ENCODE results near the gene WNT4. TPM values are rescaled to one million over a fixed set of nuclear protein-coding genes. Genes with fewer than 3 reads are reported as not detected.
A peak's percentile ranks its signal among the peaks of the same experiment; 100 is the strongest.

Gene WNT4
- total RNA-seq (not detected), total RNA-seq (0 reads per million in 2 donors)

GRCh38 chr1:22143065-22144033 is at the start of gene WNT4:
Gene WNT4, minus strand, starts transcription at chr1:22143097. Its CDS starts 175 bp downstream, at chr1:22142922.
- peak; percentile 85 for ATAC-seq
- H3K27ac Mint-ChIP-seq, result no peak within 1 kb of the TSS
- H3K27me3 Mint-ChIP-seq, result peaks cover 69% of the 10 kb centered on the region
- peaks cover 7% of the 10 kb centered on the region for H3K4me1 Mint-ChIP-seq
- no peaks in the 10 kb centered on the region for H3K36me3 Mint-ChIP-seq (ENCODE audit: low read depth)
- peak in 2 of 3 donors; percentile 25 to 35 for DNase-seq
- peak within 1 kb of the TSS; percentile 89 for H3K4me3 Mint-ChIP-seq
- H3K9me3 ChIP-seq (ENCODE audit: control insufficient read depth, low read length, poor library complexity, severe bottlenecking), result no peaks in the 10 kb centered on the region

GRCh38 chr1:22190731-22191130 is 47.8 kb upstream of the WNT4 start:
- Mint-ChIP-seq H3K27ac (no peak overlapping the region), H3K4me3 (no peak overlapping the region), H3K27me3 (peaks cover 50% of the 10 kb centered on the region), H3K4me1 (peaks cover 3% of the 10 kb centered on the region), H3K36me3 (ENCODE audit: low read depth) (peaks cover 4% of the 10 kb centered on the region)
- H3K9me3 ChIP-seq (ENCODE audit: control insufficient read depth, low read length, poor library complexity, severe bottlenecking), result no peaks in the 10 kb centered on the region
- ATAC-seq, result no peak
- DNase-seq, result no peak

- Mint-ChIP-seq H3K27ac (no peak overlapping the region), H3K4me1 (peaks cover 6% of the 10 kb centered on the region), H3K4me3 (no peak overlapping the region), H3K27me3 (peaks cover 55% of the 10 kb centered on the region), H3K36me3 (ENCODE audit: low read depth) (peaks cover 4% of the 10 kb centered on the region)
- no peak for ATAC-seq
- DNase-seq, result no peak
- H3K9me3 ChIP-seq (ENCODE audit: control insufficient read depth, low read length, poor library complexity, severe bottlenecking), result no peaks in the 10 kb centered on the region
These were observed 47.4 kb upstream of the WNT4 start for GRCh38 chr1:22190251-22190650.

- Mint-ChIP-seq H3K27me3 (peaks cover 59% of the 10 kb centered on the region), H3K27ac (no peak overlapping the region), H3K4me3 (no peak overlapping the region), H3K4me1 (peaks cover 6% of the 10 kb centered on the region), H3K36me3 (ENCODE audit: low read depth) (peaks cover 4% of the 10 kb centered on the region)
- DNase-seq, result no peak
- no peaks in the 10 kb centered on the region for H3K9me3 ChIP-seq (ENCODE audit: control insufficient read depth, low read length, poor library complexity, severe bottlenecking)
- no peak for ATAC-seq
These were observed 46.7 kb upstream of the WNT4 start for GRCh38 chr1:22189619-22190018.

- no peak overlapping the region for H3K27ac Mint-ChIP-seq
- peaks cover 65% of the 10 kb centered on the region for H3K27me3 Mint-ChIP-seq
- no peaks in the 10 kb centered on the region for H3K9me3 ChIP-seq (ENCODE audit: control insufficient read depth, low read length, poor library complexity, severe bottlenecking)
- ATAC-seq (no peak), DNase-seq (no peak)
- no peak overlapping the region for H3K4me3 Mint-ChIP-seq
- H3K4me1 Mint-ChIP-seq, result peaks cover 8% of the 10 kb centered on the region
- H3K36me3 Mint-ChIP-seq (ENCODE audit: low read depth), result peaks cover 4% of the 10 kb centered on the region
These were observed 46.0 kb upstream of the WNT4 start for GRCh38 chr1:22188914-22189313.

- Mint-ChIP-seq H3K27me3 (peaks cover 65% of the 10 kb centered on the region), H3K4me1 (peaks cover 8% of the 10 kb centered on the region), H3K36me3 (ENCODE audit: low read depth) (peaks cover 4% of the 10 kb centered on the region), H3K4me3 (no peak overlapping the region), H3K27ac (no peak overlapping the region)
- no peak for DNase-seq
- no peak for ATAC-seq
- no peaks in the 10 kb centered on the region for H3K9me3 ChIP-seq (ENCODE audit: control insufficient read depth, low read length, poor library complexity, severe bottlenecking)
These were observed 45.5 kb upstream of the WNT4 start for GRCh38 chr1:22188436-22188835.

- Mint-ChIP-seq H3K36me3 (ENCODE audit: low read depth) (peaks cover 10% of the 10 kb centered on the region), H3K4me3 (no peak overlapping the region), H3K4me1 (peaks cover 10% of the 10 kb centered on the region), H3K27ac (no peak overlapping the region), H3K27me3 (peaks cover 71% of the 10 kb centered on the region)
- H3K9me3 ChIP-seq (ENCODE audit: control insufficient read depth, low read length, poor library complexity, severe bottlenecking), result no peaks in the 10 kb centered on the region
- DNase-seq (no peak), ATAC-seq (no peak)
These were observed 43.4 kb upstream of the WNT4 start for GRCh38 chr1:22186311-22186710.

GRCh38 chr1:22184892-22185612 is 42.2 kb upstream of the WNT4 start:
- Mint-ChIP-seq H3K27me3 (peaks cover 64% of the 10 kb centered on the region), H3K27ac (no peak overlapping the region), H3K4me1 (peaks cover 10% of the 10 kb centered on the region), H3K36me3 (ENCODE audit: low read depth) (peaks cover 10% of the 10 kb centered on the region), H3K4me3 (no peak overlapping the region)
- no peak for ATAC-seq
- no peak for DNase-seq
- H3K9me3 ChIP-seq (ENCODE audit: control insufficient read depth, low read length, poor library complexity, severe bottlenecking), result no peaks in the 10 kb centered on the region

GRCh38 chr1:22184454-22184853 is 41.6 kb upstream of the WNT4 start:
- Mint-ChIP-seq H3K4me1 (peaks cover 10% of the 10 kb centered on the region), H3K27ac (no peak overlapping the region), H3K4me3 (no peak overlapping the region), H3K27me3 (peaks cover 64% of the 10 kb centered on the region), H3K36me3 (ENCODE audit: low read depth) (peaks cover 10% of the 10 kb centered on the region)
- DNase-seq (no peak), ATAC-seq (no peak)
- no peaks in the 10 kb centered on the region for H3K9me3 ChIP-seq (ENCODE audit: control insufficient read depth, low read length, poor library complexity, severe bottlenecking)

- Mint-ChIP-seq H3K4me3 (no peak overlapping the region), H3K27me3 (peaks cover 47% of the 10 kb centered on the region), H3K27ac (no peak overlapping the region), H3K4me1 (peaks cover 10% of the 10 kb centered on the region), H3K36me3 (ENCODE audit: low read depth) (peaks cover 8% of the 10 kb centered on the region)
- ATAC-seq (no peak), DNase-seq (no peak)
- H3K9me3 ChIP-seq (ENCODE audit: control insufficient read depth, low read length, poor library complexity, severe bottlenecking), result no peaks in the 10 kb centered on the region
These were observed 39.8 kb upstream of the WNT4 start for GRCh38 chr1:22182715-22183114.

GRCh38 chr1:22179197-22179803 is 36.4 kb upstream of the WNT4 start:
- no peak for ATAC-seq
- Mint-ChIP-seq H3K27me3 (peaks cover 29% of the 10 kb centered on the region), H3K36me3 (ENCODE audit: low read depth) (peaks cover 5% of the 10 kb centered on the region), H3K4me1 (peaks cover 4% of the 10 kb centered on the region), H3K4me3 (no peak overlapping the region), H3K27ac (no peak overlapping the region)
- H3K9me3 ChIP-seq (ENCODE audit: control insufficient read depth, low read length, poor library complexity, severe bottlenecking), result no peaks in the 10 kb centered on the region
- DNase-seq, result no peak

GRCh38 chr1:22177354-22178003 is 34.6 kb upstream of the WNT4 start:
- H3K9me3 ChIP-seq (ENCODE audit: control insufficient read depth, low read length, poor library complexity, severe bottlenecking), result no peaks in the 10 kb centered on the region
- Mint-ChIP-seq H3K27ac (no peak overlapping the region), H3K36me3 (ENCODE audit: low read depth) (peaks cover 5% of the 10 kb centered on the region), H3K27me3 (peaks cover 23% of the 10 kb centered on the region), H3K4me1 (peaks cover 4% of the 10 kb centered on the region), H3K4me3 (no peak overlapping the region)
- DNase-seq (no peak), ATAC-seq (no peak)

GRCh38 chr1:22176258-22176657 is 33.4 kb upstream of the WNT4 start:
- DNase-seq (no peak), ATAC-seq (peak; percentile 46)
- H3K9me3 ChIP-seq (ENCODE audit: control insufficient read depth, low read length, poor library complexity, severe bottlenecking), result no peaks in the 10 kb centered on the region
- no peaks in the 10 kb centered on the region for H3K36me3 Mint-ChIP-seq (ENCODE audit: low read depth)
- H3K27me3 Mint-ChIP-seq, result peaks cover 11% of the 10 kb centered on the region
- no peak overlapping the region for H3K27ac Mint-ChIP-seq
- H3K4me3 Mint-ChIP-seq, result no peak overlapping the region
- H3K4me1 Mint-ChIP-seq, result peaks cover 2% of the 10 kb centered on the region

Data from T-helper 17 cell (primary cell).